ENCODE data around the gene AGXT. TPM values are rescaled to one million over a fixed set of nuclear protein-coding genes. Genes with fewer than 3 reads are reported as not detected.

Gene AGXT
- total RNA-seq, 2 experiments from 2014 or later: not detected

DNA sequence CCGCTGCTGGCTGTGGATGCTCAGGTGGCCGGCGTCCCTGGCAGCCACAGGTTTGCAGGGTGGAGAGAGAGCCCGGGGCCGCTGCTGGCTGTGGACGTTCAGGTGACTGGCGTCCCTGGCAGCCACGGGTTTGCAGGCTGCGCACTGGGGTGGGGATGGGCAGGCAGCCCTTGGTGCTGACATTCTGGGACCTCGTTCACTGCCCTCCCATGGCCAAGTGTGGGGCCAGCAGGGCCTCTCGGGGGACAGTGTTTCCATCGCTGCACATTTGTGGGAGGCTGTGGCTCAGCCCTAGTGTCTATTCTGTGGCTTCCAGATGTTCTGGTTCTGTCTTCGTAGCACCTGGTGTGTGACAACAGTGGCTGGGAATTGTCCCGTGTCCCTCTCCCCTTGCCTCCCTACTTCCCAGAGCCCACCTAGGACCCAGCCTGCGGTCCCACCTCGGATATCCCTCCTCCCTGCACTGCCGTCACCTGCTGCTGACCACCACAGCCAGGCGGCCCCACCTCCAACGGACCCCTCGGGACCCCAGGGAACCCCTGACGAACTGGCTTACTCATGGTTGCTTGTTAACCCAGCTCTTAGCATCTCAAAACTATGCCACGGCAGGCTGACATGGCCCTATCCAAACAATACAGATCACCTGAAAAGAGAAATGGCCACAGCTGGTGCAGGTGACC is 38.4 kb downstream of the AGXT start:
- H3K27me3 Mint-ChIP-seq: peaks cover 3% of the 10 kb centered on the region
- H3K27ac Mint-ChIP-seq: no peak overlapping the region
- ChIA-PET POLR2A (no interaction called here), CTCF (no interaction called here)
- H3K4me1 Mint-ChIP-seq: no peaks in the 10 kb centered on the region
- DNase-seq (no peak), ATAC-seq (no peak)
- H3K4me3 Mint-ChIP-seq: no peak overlapping the region
- no peaks in the 10 kb centered on the region for H3K36me3 Mint-ChIP-seq (ENCODE audit: low read depth)
- intact Hi-C loops (cut with DNase I, micrococcal nuclease): no loop called here
- H3K9me3 Mint-ChIP-seq (ENCODE audit: low read depth): no peaks in the 10 kb centered on the region

DNA sequence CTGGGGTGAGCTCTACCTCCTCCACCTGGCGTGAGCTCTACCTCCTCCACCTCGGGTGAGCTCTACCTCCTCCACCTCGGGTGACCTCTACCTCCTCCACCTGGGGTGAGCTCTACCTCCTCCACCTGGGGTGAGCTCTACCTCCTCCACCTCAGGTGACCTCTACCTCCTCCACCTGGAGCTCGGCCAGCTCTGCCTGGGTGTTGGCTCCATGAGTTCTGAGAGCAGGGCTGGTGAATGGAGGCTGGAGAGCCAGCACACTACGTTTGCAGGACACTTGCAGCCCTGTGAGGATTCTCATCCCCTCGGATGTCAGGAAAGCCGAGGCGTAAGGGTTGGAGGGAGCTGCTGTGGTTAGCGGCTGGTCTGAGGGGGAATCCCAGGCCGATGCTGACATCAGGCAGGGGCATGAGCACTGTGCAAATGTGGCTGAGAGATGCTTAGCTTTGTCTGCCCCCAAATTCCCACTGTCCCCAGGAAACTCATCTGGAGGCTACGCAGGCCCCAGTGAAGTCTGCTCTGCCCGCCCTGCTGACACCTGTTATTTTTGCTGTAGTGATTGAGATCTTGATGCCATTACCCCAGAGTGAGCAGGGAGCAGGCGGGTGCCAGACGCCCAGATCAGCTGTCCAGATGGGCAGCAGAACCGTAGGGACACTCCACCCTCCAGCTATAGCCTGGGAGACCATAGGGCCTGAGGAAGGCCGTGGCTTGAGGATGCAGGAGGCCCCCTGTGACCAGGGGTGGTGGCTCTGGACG is 40.8 kb downstream of the AGXT start:
- POLR2A ChIA-PET: no interaction called here
- H3K4me1 Mint-ChIP-seq: no peaks in the 10 kb centered on the region

DNA sequence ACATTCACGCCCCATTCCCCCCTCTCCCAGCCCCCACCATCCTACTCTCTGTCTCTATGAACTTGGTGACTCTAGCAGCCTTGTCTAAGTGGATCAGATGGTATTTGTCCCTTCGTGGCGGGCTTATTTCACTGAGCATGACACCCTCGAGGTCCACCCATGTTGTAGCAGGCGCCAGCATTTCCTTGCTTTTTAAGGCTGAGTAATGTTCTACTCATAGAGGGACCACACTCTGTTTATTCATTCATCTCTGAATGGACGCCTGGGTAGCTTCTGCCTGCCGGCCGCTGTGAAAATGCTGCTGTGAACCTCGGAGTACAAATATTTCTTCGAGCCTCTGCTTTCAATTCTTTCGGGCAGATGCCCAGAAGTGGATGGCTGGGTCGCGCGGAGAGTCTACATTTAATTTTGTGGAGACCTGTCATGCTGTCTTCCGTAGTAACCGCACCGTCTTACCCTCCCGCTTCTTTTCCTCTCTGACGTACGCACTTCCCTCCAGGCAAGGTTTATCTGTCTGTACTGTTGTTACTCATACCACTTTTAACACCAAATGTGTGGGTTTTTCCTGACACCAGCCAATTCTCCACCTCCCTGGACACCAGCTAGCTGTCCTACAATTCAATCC is 43.1 kb downstream of the AGXT start:
- intact Hi-C loops (cut with DNase I, micrococcal nuclease): loop anchor here in 1 of 2 experiments (5.0 kb wide), 1 partner anchor 306 kb away; no protein-coding TSS in a partner anchor
- no peaks in the 10 kb centered on the region for H3K36me3 Mint-ChIP-seq (ENCODE audit: low read depth)
- no peak for DNase-seq
- no peak for ATAC-seq
- no peak overlapping the region for H3K27ac Mint-ChIP-seq
- POLR2A ChIA-PET: no interaction called here
- no peaks in the 10 kb centered on the region for H3K4me1 Mint-ChIP-seq
- CTCF ChIA-PET: interaction anchor here (0.6 kb wide), 1 partner anchor 145 kb away, joined by 5 read pairs; no protein-coding TSS in a partner anchor
- no peaks in the 10 kb centered on the region for H3K9me3 Mint-ChIP-seq (ENCODE audit: low read depth)
- H3K4me3 Mint-ChIP-seq: no peak overlapping the region
- H3K27me3 Mint-ChIP-seq: peaks cover 10% of the 10 kb centered on the region

More for the DNA sequence above, 40.8 kb downstream of the AGXT start:
- CTCF ChIA-PET: interaction anchor here (0.5 to 0.6 kb wide), 2 partner anchors 160 to 171 kb away, joined by 3 read pairs; no protein-coding TSS in a partner anchor
- ATAC-seq: no peak
- no peak overlapping the region for H3K27ac Mint-ChIP-seq
- no peak for DNase-seq
- peaks cover 6% of the 10 kb centered on the region for H3K27me3 Mint-ChIP-seq
- H3K9me3 Mint-ChIP-seq (ENCODE audit: low read depth): no peaks in the 10 kb centered on the region
- no peak overlapping the region for H3K4me3 Mint-ChIP-seq
- intact Hi-C loops (cut with DNase I, micrococcal nuclease): no loop called here
- H3K36me3 Mint-ChIP-seq (ENCODE audit: low read depth): no peaks in the 10 kb centered on the region

DNA sequence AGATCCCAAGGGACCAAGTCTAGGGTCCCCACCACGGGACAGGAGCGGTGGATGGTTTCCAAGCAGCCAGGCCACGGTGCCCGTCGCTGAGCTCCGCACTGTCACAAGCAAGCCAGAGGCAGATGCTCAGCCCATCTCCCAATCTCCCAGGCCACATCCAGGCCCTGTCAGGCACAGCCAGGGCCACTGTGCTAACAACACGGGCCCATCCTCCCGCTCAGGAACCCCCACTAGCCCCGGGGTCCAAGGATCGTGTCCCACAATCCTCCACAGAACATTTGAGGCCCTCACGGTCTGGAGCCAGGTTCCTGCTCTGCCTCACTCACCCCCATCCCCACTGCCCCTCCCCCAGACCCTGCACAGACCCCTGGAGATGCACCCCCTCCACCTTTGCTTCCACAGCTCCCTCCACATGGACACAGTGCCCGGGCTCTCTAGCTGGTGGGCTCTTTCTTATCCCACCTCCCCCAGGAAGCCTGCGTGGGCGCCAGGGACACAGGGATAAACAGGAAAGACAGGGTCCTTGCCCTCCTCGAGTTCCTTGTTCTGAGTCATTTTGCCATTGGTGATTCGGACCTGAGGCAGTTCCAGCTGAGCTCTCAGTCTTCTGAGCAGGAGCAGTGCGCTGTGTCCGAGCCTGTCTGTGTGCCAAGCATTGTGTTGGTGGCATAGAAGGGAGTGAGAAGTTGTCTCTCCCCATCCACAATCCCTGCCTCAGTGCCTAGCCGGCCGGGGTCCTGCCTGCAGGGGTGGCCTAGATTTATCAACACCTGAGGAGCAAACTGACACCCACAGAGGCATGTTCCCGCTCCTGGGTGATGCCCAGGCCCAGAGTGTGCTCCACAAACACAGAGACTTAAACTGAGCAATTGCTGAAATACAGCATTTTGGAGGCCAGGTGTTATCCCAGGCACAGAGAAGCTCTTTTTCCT is 44.5 kb downstream of the AGXT start:
- no peak for ATAC-seq
- Mint-ChIP-seq H3K4me3 (no peak overlapping the region), H3K27ac (no peak overlapping the region), H3K9me3 (ENCODE audit: low read depth) (no peaks in the 10 kb centered on the region), H3K36me3 (ENCODE audit: low read depth) (no peaks in the 10 kb centered on the region), H3K4me1 (no peaks in the 10 kb centered on the region), H3K27me3 (peaks cover 14% of the 10 kb centered on the region)
- ChIA-PET POLR2A (no interaction called here), CTCF (interaction anchor here (0.6 to 1.4 kb wide), 3 partner anchors 52 to 656 kb away, joined by 3 read pairs; no protein-coding TSS in a partner anchor)
- DNase-seq: no peak
- intact Hi-C loops (cut with DNase I, micrococcal nuclease): loop anchor here in 1 of 2 experiments (5.0 kb wide), 1 partner anchor 304 kb away; no protein-coding TSS in a partner anchor

DNA sequence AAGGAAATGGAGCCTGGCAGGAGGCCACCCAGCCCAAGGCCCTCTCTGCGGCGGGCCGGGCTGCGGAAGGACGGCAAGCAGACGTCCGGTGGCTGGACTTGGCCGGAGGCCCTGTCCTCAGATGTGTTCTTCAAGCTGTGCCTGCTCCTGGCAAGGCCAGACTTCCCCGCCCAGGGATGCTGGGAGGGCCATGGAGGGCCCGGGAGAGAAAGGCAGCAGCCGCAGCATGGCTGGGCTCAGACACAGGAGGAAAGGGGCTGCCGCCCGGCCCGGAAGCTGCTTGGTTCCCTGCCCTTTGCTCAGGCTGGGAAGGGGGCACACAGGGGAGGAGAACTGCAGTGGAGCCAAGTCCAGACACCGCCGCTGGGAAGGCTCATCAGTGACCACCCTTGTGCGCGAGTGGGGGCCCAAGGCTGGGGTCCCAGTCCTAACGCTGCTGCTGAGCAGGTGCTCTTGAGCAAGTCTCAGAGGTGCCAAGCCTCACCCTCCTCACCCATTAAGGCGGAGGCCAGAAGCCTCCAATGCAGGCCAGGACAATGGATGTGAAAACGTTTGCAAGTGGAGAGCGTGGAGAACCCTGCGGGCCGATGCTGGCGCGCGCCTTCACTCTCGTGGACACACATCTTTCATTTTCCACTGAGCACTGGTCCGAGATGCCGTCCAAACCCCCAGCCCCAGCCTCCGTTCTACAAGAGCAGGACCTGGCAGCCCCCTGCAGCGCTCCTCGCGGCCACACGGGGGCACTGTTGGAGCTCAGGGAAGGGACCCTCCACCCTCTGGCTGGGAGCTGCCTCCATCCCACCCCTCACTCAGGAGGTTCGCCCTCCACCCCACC is 45.4 kb downstream of the AGXT start:
- intact Hi-C loops (cut with DNase I, micrococcal nuclease): loop anchor here in 1 of 2 experiments (5.0 kb wide), 1 partner anchor 303 kb away; no protein-coding TSS in a partner anchor

DNA sequence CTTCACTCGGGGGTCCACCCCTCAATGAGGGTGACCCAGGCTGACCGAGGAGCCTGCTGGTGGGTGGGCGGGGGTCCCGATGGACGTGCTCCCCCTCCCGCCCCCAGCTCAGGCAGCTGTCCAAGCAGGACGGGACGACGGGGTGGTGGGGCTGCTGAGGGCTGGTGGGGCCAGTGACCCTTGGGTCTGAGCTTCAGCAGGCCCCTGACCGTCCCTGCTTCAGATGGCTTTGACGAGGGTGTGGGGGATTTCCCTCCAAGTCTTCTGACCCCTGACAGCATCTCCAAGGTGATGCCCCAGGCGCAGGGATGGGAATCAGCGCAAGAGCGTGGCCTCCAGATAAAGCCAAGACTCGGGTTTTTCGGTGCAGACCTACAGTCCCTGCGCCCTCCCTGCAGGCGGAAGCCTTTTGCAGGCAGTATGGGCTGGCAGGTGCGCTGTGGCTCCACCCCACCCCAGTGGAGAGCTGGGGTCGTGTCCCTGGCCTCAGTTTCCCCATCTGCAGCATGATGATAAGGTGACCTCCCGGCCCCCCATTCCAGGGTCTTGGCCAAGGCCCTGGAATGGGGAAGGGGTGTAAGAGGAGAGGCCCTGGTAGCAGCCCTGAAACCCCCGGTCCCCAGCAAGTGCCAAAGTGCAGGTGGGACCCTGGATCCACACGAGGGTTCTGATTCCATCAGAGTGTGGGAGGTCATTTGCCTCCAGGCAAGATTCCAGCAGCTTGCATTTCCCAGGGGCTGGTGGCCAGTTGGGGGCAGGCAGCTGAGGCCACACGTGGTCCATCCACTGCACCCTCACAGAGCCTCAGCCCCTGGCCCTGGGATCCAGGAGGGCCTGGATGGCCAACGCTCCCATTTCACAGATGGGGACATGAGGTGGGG is 46.3 kb downstream of the AGXT start:
- H3K9me3 Mint-ChIP-seq (ENCODE audit: low read depth): no peaks in the 10 kb centered on the region

More for the DNA sequence above, 45.4 kb downstream of the AGXT start:
- DNase-seq (peak; percentile 83), ATAC-seq (peak; percentile 68)
- H3K27ac Mint-ChIP-seq: no peak overlapping the region
- H3K9me3 Mint-ChIP-seq (ENCODE audit: low read depth): no peaks in the 10 kb centered on the region
- peaks cover 14% of the 10 kb centered on the region for H3K27me3 Mint-ChIP-seq
- CTCF ChIA-PET: interaction anchor here (0.6 to 1.4 kb wide), 8 partner anchors 12 to 710 kb away, joined by 3 to 4 read pairs (median 3); no protein-coding TSS in a partner anchor
- no peak overlapping the region for H3K4me3 Mint-ChIP-seq
- POLR2A ChIA-PET: no interaction called here
- no peaks in the 10 kb centered on the region for H3K4me1 Mint-ChIP-seq
- no peaks in the 10 kb centered on the region for H3K36me3 Mint-ChIP-seq (ENCODE audit: low read depth)

DNA sequence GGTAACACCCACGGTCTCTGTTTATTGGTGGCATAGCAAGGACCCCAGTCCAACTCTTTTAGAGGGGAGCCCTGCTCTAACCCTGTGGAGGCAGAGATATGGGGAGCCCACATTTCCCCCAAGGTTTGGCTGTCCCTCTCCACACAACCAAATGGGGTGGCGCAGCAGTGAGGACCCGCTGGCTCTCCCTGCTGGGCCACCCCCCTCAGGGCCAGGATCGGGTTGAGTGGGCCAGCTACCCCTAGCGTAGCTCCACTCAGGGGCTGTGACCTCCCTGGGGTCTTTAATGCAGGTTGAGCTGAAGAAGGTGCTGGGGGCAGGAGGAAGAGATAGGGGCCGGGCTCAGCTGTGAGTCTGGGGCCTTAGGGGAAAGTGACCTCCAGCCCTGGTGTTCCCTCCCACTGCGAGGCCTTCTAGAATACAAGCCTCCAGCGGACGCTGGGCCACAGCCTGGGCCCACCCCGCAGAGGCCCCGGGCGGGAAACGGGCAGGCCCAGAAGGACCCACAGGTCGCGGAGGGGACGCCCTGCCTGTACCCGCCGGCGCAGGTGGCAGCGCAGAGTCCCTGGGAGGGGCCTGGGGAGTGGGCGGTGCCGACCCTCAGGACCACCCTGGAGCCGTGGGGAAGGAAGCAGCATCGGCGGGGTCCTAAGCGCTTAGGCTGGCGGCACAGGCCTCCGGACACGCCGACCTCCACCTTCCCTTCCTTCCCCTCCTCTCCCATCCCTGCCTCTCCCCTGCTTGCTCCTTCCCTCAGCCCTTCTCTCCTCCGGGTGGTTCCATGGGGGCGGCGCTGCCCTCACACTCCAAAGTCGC is 47.1 kb downstream of the AGXT start:
- Mint-ChIP-seq H3K36me3 (ENCODE audit: low read depth) (no peaks in the 10 kb centered on the region), H3K4me1 (no peaks in the 10 kb centered on the region), H3K27me3 (peaks cover 14% of the 10 kb centered on the region), H3K9me3 (ENCODE audit: low read depth) (no peaks in the 10 kb centered on the region), H3K27ac (no peak overlapping the region), H3K4me3 (no peak overlapping the region)
- intact Hi-C loops (cut with DNase I, micrococcal nuclease): no loop called here
- CTCF ChIA-PET: interaction anchor here (0.6 to 0.7 kb wide), 2 partner anchors 136 to 1166 kb away, joined by 3 read pairs; no protein-coding TSS in a partner anchor
- DNase-seq (no peak), ATAC-seq (no peak)
- POLR2A ChIA-PET: no interaction called here

More for the DNA sequence above, 46.3 kb downstream of the AGXT start:
- peaks cover 14% of the 10 kb centered on the region for H3K27me3 Mint-ChIP-seq
- no peaks in the 10 kb centered on the region for H3K4me1 Mint-ChIP-seq
- DNase-seq (no peak), ATAC-seq (no peak)
- ChIA-PET CTCF (interaction anchor here (0.6 to 1.2 kb wide), 7 partner anchors 13 to 1165 kb away, joined by 3 to 4 read pairs (median 3); no protein-coding TSS in a partner anchor), POLR2A (no interaction called here)
- no peaks in the 10 kb centered on the region for H3K36me3 Mint-ChIP-seq (ENCODE audit: low read depth)
- no peak overlapping the region for H3K27ac Mint-ChIP-seq
- intact Hi-C loops (cut with DNase I, micrococcal nuclease): loop anchor here in 1 of 2 experiments (5.0 kb wide), 1 partner anchor 302 kb away; no protein-coding TSS in a partner anchor
- H3K4me3 Mint-ChIP-seq: no peak overlapping the region

DNA sequence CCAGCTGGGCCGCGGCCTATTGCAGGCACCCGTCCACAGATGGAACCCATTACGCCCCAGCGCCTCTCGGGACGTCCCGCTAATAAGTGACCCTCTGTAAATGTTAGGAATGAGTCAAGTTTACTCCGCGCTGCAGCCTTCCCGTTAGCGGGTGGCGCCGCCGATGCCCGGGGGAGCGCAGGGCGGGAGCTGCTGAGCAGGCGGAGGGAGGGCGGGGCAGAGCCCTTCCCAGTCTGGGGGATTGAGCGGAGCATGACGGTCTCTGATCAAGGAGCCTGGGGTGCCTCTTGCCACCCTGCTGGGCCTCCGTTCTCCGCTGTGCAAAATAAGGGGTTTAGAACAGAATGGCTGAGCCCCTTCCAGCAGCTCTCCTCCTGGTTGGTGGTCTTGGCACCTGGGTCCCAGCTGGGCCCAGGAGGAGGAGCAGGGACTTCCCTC is 48.0 kb downstream of the AGXT start:
- ATAC-seq (no peak), DNase-seq (no peak)
- no peaks in the 10 kb centered on the region for H3K36me3 Mint-ChIP-seq (ENCODE audit: low read depth)
- no peak overlapping the region for H3K4me3 Mint-ChIP-seq
- intact Hi-C loops (cut with DNase I, micrococcal nuclease): no loop called here
- no peaks in the 10 kb centered on the region for H3K4me1 Mint-ChIP-seq
- H3K9me3 Mint-ChIP-seq (ENCODE audit: low read depth): no peaks in the 10 kb centered on the region
- POLR2A ChIA-PET: no interaction called here
- no peak overlapping the region for H3K27ac Mint-ChIP-seq
- CTCF ChIA-PET: no interaction called here
- H3K27me3 Mint-ChIP-seq: peaks cover 14% of the 10 kb centered on the region

DNA sequence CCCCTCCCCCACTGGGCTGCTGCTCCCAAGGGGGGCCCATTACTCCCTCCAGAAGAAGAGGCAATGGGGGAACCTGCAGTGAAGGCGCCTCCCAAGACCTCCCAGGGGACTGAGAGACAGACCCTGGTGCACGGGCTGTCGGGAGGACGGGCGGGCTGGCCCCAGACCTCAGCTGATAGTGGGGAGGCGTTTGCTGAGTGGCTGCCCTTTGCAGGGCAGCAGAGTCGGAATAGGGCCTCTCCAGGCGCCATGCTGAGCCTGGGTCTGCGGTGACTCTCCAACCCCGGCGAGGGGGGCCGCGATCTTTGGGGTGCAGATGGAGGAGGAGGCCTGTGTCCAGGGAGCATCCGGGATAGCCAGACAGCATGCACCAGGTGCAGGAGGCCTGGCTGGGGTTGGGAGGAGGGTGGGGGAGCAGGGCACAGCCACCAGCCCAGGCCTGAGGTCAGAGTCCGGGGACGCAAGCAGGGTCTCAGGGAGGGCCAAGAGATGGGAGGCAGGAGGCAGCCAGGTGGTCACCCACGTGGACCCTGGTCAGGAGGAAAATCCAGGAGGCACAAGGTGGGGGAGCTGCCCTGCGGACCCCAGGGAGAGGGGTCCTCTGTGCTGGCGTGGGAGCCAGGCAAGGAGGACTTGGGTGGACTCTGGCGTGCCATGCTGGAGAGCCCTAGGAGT is 48.5 kb downstream of the AGXT start:
- Mint-ChIP-seq H3K4me1 (no peaks in the 10 kb centered on the region), H3K36me3 (ENCODE audit: low read depth) (no peaks in the 10 kb centered on the region), H3K9me3 (ENCODE audit: low read depth) (no peaks in the 10 kb centered on the region), H3K27me3 (peaks cover 10% of the 10 kb centered on the region), H3K4me3 (no peak overlapping the region), H3K27ac (no peak overlapping the region)
- DNase-seq (no peak), ATAC-seq (no peak)
- POLR2A ChIA-PET: no interaction called here
- intact Hi-C loops (cut with DNase I, micrococcal nuclease): no loop called here
- CTCF ChIA-PET: no interaction called here
